C4-2B (cell line): ENCODE data around the gene SMIM24.
"Not testable (repeated sequence)": the region's sequence is repeated elsewhere in the genome, so short reads cannot be mapped to it uniquely, and the experiment has no call there.

Experiments
- H3K27ac ChIP-seq: fragments of 450-650 bp; 2 replicates; pipeline ENCODE4 v1.5.1; 2017
- CTCF ChIP-seq: fragments of 450-650 bp; conservative IDR thresholded peaks from 2 replicates; pipeline ENCODE4 v1.5.1; 2017; ENCODE audit warnings: mild to moderate bottlenecking
- ZFX ChIP-seq: fragments of 450-650 bp; IDR thresholded peaks from 2 replicates; pipeline ENCODE4 v1.6.1; 2017

Gene SMIM24

GRCh38 chr19:3512562-3513228 is 32.4 kb upstream of the SMIM24 start:
- no peak overlapping the region for H3K27ac ChIP-seq
- TF ChIP-seq ZFX (no peak), CTCF (no peak)

- no peak for TF ChIP-seq CTCF
- TF ChIP-seq ZFX: no peak
- H3K27ac ChIP-seq: no peak overlapping the region
Measured at GRCh38 chr19:3511506-3512251, 31.4 kb upstream of the SMIM24 start.

GRCh38 chr19:3510727-3511126 is 30.4 kb upstream of the SMIM24 start:
- H3K27ac ChIP-seq: no peak overlapping the region
- no peak for TF ChIP-seq ZFX
- no peak for TF ChIP-seq CTCF

- TF ChIP-seq CTCF (no peak), ZFX (no peak)
- no peak overlapping the region for H3K27ac ChIP-seq
Measured at GRCh38 chr19:3509566-3509989, 29.3 kb upstream of the SMIM24 start.

- no peak overlapping the region for H3K27ac ChIP-seq
- TF ChIP-seq ZFX (no peak), CTCF (no peak)
Measured at GRCh38 chr19:3508771-3509535, 28.6 kb upstream of the SMIM24 start.

- H3K27ac ChIP-seq: not testable (repeated sequence)
Measured at GRCh38 chr19:3508121-3508661, 27.9 kb upstream of the SMIM24 start.

GRCh38 chr19:3507371-3508120 is 27.2 kb upstream of the SMIM24 start:
- H3K27ac ChIP-seq: peak overlapping the region; percentile 95
- no peak for TF ChIP-seq ZFX
- no peak for TF ChIP-seq CTCF
